Neural cell (in vitro differentiated cells): Measurements from ENCODE around the gene RPS6KA3. TPM values are rescaled to one million over a fixed set of nuclear protein-coding genes. Genes with fewer than 3 reads are reported as not detected.

Experiments used
- H2AFZ ChIP-seq: fragments of 200-600, 300-800 bp; sonication (generic), shearing (Covaris generic); 2 replicates; pipeline ENCODE4 v1.6.0; 2014; ENCODE audit warnings: low read depth, mild to moderate bottlenecking, antibody characterized with exemption, low read length, moderate library complexity
- H3F3A ChIP-seq: fragments of 200-600 bp; shearing (Covaris generic); 2 replicates; pipeline ENCODE4 v1.6.1; 2016; ENCODE audit warnings: mild to moderate bottlenecking, moderate library complexity, mixed read lengths, antibody characterized with exemption, low read length; ENCODE audit not compliant: insufficient read depth, poor library complexity, severe bottlenecking
- H3K27ac ChIP-seq: fragments of 200-600, 300-800 bp; sonication (generic), shearing (Covaris generic); 2 replicates; pipeline ENCODE4 v1.5.1; 2014; ENCODE audit warnings: mild to moderate bottlenecking, low read length, moderate library complexity
- H3K27me3 ChIP-seq: fragments of 300-800, 200-600 bp; sonication (generic), shearing (Covaris generic); 2 replicates; pipeline ENCODE4 v1.6.0; 2014; ENCODE audit warnings: mild to moderate bottlenecking, low read depth, low read length, moderate library complexity; ENCODE audit not compliant: insufficient read depth
- H3K36me3 ChIP-seq: fragments of 300-800, 200-600 bp; sonication (generic), shearing (Covaris generic); 2 replicates; pipeline ENCODE4 v1.5.1; 2014; ENCODE audit warnings: mild to moderate bottlenecking, antibody characterized with exemption, low read length, moderate library complexity; ENCODE audit not compliant: insufficient read depth
- H3K4me2 ChIP-seq: fragments of 300-800, 200-600 bp; sonication (generic), shearing (Covaris generic); 2 replicates; pipeline ENCODE4 v1.6.0; 2014; ENCODE audit warnings: mild to moderate bottlenecking, low read length
- H3K4me3 ChIP-seq: fragments of 300-800, 200-600 bp; sonication (generic), shearing (Covaris generic); 2 replicates; pipeline ENCODE4 v1.5.1; 2014; ENCODE audit warnings: mild to moderate bottlenecking, low read length, moderate library complexity
- H3K79me2 ChIP-seq: fragments of 200-600 bp; shearing (Covaris generic); replicated peaks from 2 replicates; pipeline ENCODE4 v1.6.0; 2014; ENCODE audit warnings: mild to moderate bottlenecking, low read length, moderate library complexity; ENCODE audit not compliant: insufficient read depth
- H3K9ac ChIP-seq: fragments of 300-800, 200-600 bp; sonication (generic), shearing (Covaris generic); 2 replicates; pipeline ENCODE4 v1.6.1; 2016; ENCODE audit warnings: mild to moderate bottlenecking, low read length, mixed read lengths
- H3K9me2 ChIP-seq: fragments of 200-600 bp; shearing (Covaris generic); 2 replicates; pipeline ENCODE4 v1.6.1; 2016; ENCODE audit warnings: mild to moderate bottlenecking, low read length, mixed read lengths; ENCODE audit not compliant: insufficient read depth
- H3K9me3 ChIP-seq: fragments of 200-600, 300-800 bp; sonication (generic), shearing (Covaris generic); 2 replicates; pipeline ENCODE4 v1.6.1; 2016; ENCODE audit warnings: mild to moderate bottlenecking, mixed run types, low read length, moderate library complexity, mixed read lengths
- H4K20me1 ChIP-seq: fragments of 200-600 bp; shearing (Covaris generic); 2 replicates; pipeline ENCODE4 v1.6.1; 2016; ENCODE audit warnings: mild to moderate bottlenecking, mixed run types; ENCODE audit not compliant: insufficient read depth
- EP300 ChIP-seq: fragments of 450-650 bp; conservative IDR thresholded peaks from 2 replicates; pipeline ENCODE4 v1.6.1; 2014; ENCODE audit warnings: antibody characterized with exemption, mild to moderate bottlenecking, moderate library complexity; ENCODE audit not compliant: poor library complexity, severe bottlenecking
- EZH2 ChIP-seq: fragments of 200-600, 300-800 bp; shearing (Covaris generic), sonication (generic); IDR thresholded peaks from 2 replicates; pipeline ENCODE4 v1.6.1; 2014; ENCODE audit warnings: antibody characterized with exemption, low read length, borderline replicate concordance, mild to moderate bottlenecking; ENCODE audit not compliant: insufficient read depth, poor library complexity, severe bottlenecking
- MXI1 ChIP-seq: fragments of 450-650 bp; conservative IDR thresholded peaks from 2 replicates; pipeline ENCODE4 v1.6.1; 2014; ENCODE audit warnings: antibody characterized with exemption, mild to moderate bottlenecking; ENCODE audit not compliant: poor library complexity, severe bottlenecking
- POLR2AphosphoS5 ChIP-seq: IDR thresholded peaks from 2 replicates; pipeline ENCODE4 v1.6.1; 2012
- RAD21 ChIP-seq: fragments of 450-650 bp; conservative IDR thresholded peaks from 2 replicates; pipeline ENCODE4 v1.6.1; 2014; ENCODE audit warnings: antibody characterized with exemption, mild to moderate bottlenecking, moderate library complexity
- SMC3 ChIP-seq: fragments of 450-650 bp; conservative IDR thresholded peaks from 2 replicates; pipeline ENCODE4 v1.6.1; 2014; ENCODE audit warnings: antibody characterized with exemption, mild to moderate bottlenecking, moderate library complexity; ENCODE audit not compliant: poor library complexity
- TAF1 ChIP-seq: IDR thresholded peaks from 2 replicates; pipeline ENCODE4 v1.6.1; 2012; ENCODE audit warnings: low read depth
- polyA plus RNA-seq: library from polyadenylated mRNA; depleted of rRNA; stranded (reverse); fragments of >200 nt; gene quantifications from 2 replicates; pipeline ENCODE4 v1.2.3, GENCODE V29; 2014
- TF ChIP-seq, protein P1 (sequence below): IDR thresholded peaks from 2 replicates; pipeline ENCODE4 v1.6.1; 2012; ENCODE audit warnings: borderline replicate concordance
- TF ChIP-seq, protein P2 (sequence below): fragments of 450-650 bp; IDR thresholded peaks from 2 replicates; pipeline ENCODE4 v1.5.1; 2014; ENCODE audit warnings: antibody characterized with exemption, mild to moderate bottlenecking, moderate library complexity; ENCODE audit not compliant: poor library complexity, severe bottlenecking

Gene RPS6KA3
- polyA plus RNA-seq, 1 donor from 2014 or later: 16.5 TPM

DNA sequence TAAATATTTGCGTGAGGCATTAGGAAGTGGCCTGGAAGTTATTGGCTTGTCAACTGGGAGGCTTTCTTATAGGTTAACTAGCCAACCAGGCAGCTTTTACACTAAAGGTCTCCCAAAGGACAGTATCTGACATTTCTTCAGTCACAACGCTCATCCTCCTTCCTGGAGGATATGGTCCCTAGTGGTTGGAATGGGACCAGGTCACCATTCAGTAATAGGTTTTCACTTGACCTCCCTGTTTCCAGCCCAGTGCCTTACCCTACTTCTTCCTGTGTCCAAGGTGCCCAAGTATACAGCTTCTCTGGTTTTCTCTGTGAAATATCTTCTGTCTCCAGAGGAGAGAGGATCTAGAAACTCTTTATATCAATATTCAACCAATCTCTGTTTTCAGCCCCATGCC lies 38.5 kb downstream of the RPS6KA3 start:
- no peaks in the 10 kb centered on the region for H3K79me2 ChIP-seq
- no peak overlapping the region for H3K4me3 ChIP-seq
- no peaks in the 10 kb centered on the region for H3K36me3 ChIP-seq
- no peaks in the 10 kb centered on the region for H3K9me2 ChIP-seq
- no peak overlapping the region for H2AFZ ChIP-seq
- no peak overlapping the region for H3K9ac ChIP-seq
- no peaks in the 10 kb centered on the region for H3K9me3 ChIP-seq
- no peak for TF ChIP-seq POLR2AphosphoS5
- TF ChIP-seq EP300: no peak
- TF ChIP-seq EZH2: no peak
- TF ChIP-seq MXI1: no peak
- TF ChIP-seq, protein P1, sequence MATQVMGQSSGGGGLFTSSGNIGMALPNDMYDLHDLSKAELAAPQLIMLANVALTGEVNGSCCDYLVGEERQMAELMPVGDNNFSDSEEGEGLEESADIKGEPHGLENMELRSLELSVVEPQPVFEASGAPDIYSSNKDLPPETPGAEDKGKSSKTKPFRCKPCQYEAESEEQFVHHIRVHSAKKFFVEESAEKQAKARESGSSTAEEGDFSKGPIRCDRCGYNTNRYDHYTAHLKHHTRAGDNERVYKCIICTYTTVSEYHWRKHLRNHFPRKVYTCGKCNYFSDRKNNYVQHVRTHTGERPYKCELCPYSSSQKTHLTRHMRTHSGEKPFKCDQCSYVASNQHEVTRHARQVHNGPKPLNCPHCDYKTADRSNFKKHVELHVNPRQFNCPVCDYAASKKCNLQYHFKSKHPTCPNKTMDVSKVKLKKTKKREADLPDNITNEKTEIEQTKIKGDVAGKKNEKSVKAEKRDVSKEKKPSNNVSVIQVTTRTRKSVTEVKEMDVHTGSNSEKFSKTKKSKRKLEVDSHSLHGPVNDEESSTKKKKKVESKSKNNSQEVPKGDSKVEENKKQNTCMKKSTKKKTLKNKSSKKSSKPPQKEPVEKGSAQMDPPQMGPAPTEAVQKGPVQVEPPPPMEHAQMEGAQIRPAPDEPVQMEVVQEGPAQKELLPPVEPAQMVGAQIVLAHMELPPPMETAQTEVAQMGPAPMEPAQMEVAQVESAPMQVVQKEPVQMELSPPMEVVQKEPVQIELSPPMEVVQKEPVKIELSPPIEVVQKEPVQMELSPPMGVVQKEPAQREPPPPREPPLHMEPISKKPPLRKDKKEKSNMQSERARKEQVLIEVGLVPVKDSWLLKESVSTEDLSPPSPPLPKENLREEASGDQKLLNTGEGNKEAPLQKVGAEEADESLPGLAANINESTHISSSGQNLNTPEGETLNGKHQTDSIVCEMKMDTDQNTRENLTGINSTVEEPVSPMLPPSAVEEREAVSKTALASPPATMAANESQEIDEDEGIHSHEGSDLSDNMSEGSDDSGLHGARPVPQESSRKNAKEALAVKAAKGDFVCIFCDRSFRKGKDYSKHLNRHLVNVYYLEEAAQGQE: no peak
- TF ChIP-seq, protein P2, sequence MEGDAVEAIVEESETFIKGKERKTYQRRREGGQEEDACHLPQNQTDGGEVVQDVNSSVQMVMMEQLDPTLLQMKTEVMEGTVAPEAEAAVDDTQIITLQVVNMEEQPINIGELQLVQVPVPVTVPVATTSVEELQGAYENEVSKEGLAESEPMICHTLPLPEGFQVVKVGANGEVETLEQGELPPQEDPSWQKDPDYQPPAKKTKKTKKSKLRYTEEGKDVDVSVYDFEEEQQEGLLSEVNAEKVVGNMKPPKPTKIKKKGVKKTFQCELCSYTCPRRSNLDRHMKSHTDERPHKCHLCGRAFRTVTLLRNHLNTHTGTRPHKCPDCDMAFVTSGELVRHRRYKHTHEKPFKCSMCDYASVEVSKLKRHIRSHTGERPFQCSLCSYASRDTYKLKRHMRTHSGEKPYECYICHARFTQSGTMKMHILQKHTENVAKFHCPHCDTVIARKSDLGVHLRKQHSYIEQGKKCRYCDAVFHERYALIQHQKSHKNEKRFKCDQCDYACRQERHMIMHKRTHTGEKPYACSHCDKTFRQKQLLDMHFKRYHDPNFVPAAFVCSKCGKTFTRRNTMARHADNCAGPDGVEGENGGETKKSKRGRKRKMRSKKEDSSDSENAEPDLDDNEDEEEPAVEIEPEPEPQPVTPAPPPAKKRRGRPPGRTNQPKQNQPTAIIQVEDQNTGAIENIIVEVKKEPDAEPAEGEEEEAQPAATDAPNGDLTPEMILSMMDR: no peak
- no peak for TF ChIP-seq SMC3
- no peak for TF ChIP-seq RAD21
- no peak for TF ChIP-seq TAF1
- no peaks in the 10 kb centered on the region for H4K20me1 ChIP-seq
- no peak overlapping the region for H3K4me2 ChIP-seq
- no peaks in the 10 kb centered on the region for H3K27me3 ChIP-seq
- no peaks in the 10 kb centered on the region for H3F3A ChIP-seq
- H3K27ac ChIP-seq: no peak overlapping the region

DNA sequence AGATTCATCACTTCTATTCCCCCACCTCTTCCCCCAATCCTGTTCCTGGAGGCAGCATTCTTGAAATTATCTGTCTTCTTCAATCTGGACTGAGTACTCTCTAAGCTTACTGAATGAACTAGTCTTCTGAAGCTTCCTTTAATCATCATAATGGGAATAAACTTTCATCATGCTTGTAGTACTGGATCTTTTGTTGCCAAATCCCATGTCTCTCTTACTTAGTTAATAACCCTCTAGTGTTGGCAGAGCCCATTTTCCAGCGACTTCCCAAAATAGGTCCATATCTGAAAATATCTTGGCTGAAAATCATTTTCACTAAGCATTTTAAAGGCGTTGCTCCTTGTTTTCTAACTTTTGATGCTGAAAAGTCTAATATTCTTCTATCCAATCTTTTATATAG lies 39.6 kb downstream of the RPS6KA3 start:
- no peaks in the 10 kb centered on the region for H3K27me3 ChIP-seq
- TF ChIP-seq RAD21 (no peak), EZH2 (no peak), SMC3 (no peak), POLR2AphosphoS5 (no peak), TAF1 (no peak), EP300 (no peak), MXI1 (no peak)
- TF ChIP-seq, protein P1: no peak
- TF ChIP-seq, protein P2: no peak
- no peak overlapping the region for H3K4me2 ChIP-seq
- H3K9ac ChIP-seq: no peak overlapping the region
- H3K9me2 ChIP-seq: no peaks in the 10 kb centered on the region
- no peak overlapping the region for H3K4me3 ChIP-seq
- no peaks in the 10 kb centered on the region for H3K79me2 ChIP-seq
- H2AFZ ChIP-seq: no peak overlapping the region
- no peaks in the 10 kb centered on the region for H4K20me1 ChIP-seq
- H3K27ac ChIP-seq: no peak overlapping the region
- H3K36me3 ChIP-seq: no peaks in the 10 kb centered on the region
- no peaks in the 10 kb centered on the region for H3F3A ChIP-seq
- H3K9me3 ChIP-seq: no peaks in the 10 kb centered on the region
